HEK293 (cell line): ENCODE results near the gene KIAA1671.

Source experiments
- GLIS2 ChIP-seq: fragments of 450-650 bp; formaldehyde crosslinking; IDR thresholded peaks from 2 replicates; pipeline ENCODE4 v1.5.1; 2016; ENCODE audit warnings: missing biosample characterization, missing genetic modification characterization
- HOXA7 ChIP-seq: sonication (generic); formaldehyde crosslinking; IDR thresholded peaks from 2 replicates; pipeline ENCODE4 v1.8.1; 2022; ENCODE audit warnings: missing genetic modification reagents, borderline replicate concordance
- KLF1 ChIP-seq: fragments of 450-650 bp; formaldehyde crosslinking; IDR thresholded peaks from 2 replicates; pipeline ENCODE4 v1.5.1; 2016; ENCODE audit warnings: missing biosample characterization, missing genetic modification characterization
- PRDM1 ChIP-seq: fragments of 450-650 bp; formaldehyde crosslinking; IDR thresholded peaks from 2 replicates; pipeline ENCODE4; 2016; ENCODE audit warnings: missing biosample characterization, missing genetic modification characterization
- PRDM2 ChIP-seq: fragments of 450-650 bp; formaldehyde crosslinking; IDR thresholded peaks from 2 replicates; pipeline ENCODE4 v1.5.1; 2016; ENCODE audit warnings: missing biosample characterization, missing genetic modification characterization, borderline replicate concordance
- SP2 ChIP-seq: fragments of 450-650 bp; formaldehyde crosslinking; IDR thresholded peaks from 2 replicates; pipeline ENCODE4 v1.5.1; 2016; ENCODE audit warnings: missing biosample characterization, missing genetic modification characterization
- YY1 ChIP-seq: fragments of 450-650 bp; formaldehyde crosslinking; IDR thresholded peaks from 2 replicates; pipeline ENCODE4 v1.5.1; 2018; ENCODE audit warnings: missing biosample characterization, missing genetic modification characterization
- YY2 ChIP-seq: fragments of 450-650 bp; formaldehyde crosslinking; IDR thresholded peaks from 2 replicates; pipeline ENCODE4 v1.5.1; 2016; ENCODE audit warnings: missing biosample characterization, missing genetic modification characterization
- ZBTB44 ChIP-seq: fragments of 450-650 bp; IDR thresholded peaks from 2 replicates; pipeline ENCODE4 v1.5.1; 2018; ENCODE audit warnings: missing biosample characterization, mild to moderate bottlenecking, missing genetic modification characterization
- ZBTB49 ChIP-seq: fragments of 450-650 bp; formaldehyde crosslinking; IDR thresholded peaks from 2 replicates; pipeline ENCODE4 v1.5.1; 2016; ENCODE audit warnings: missing biosample characterization, missing genetic modification characterization, low read depth
- ZBTB7A ChIP-seq: fragments of 450-650 bp; formaldehyde crosslinking; IDR thresholded peaks from 2 replicates; pipeline ENCODE4 v1.5.1; 2016; ENCODE audit warnings: low read depth, missing biosample characterization, missing genetic modification characterization
- ZFP69B ChIP-seq: fragments of 450-650 bp; formaldehyde crosslinking; IDR thresholded peaks from 2 replicates; pipeline ENCODE4 v1.5.1; 2016; ENCODE audit warnings: missing biosample characterization, missing genetic modification characterization
- ZNF133 ChIP-seq: fragments of 450-650 bp; formaldehyde crosslinking; IDR thresholded peaks from 2 replicates; pipeline ENCODE4 v1.5.1; 2016; ENCODE audit warnings: missing biosample characterization, missing genetic modification characterization
- ZNF394 ChIP-seq: fragments of 450-650 bp; formaldehyde crosslinking; IDR thresholded peaks from 2 replicates; pipeline ENCODE4 v1.5.1; 2016; ENCODE audit warnings: missing biosample characterization, missing genetic modification characterization, mild to moderate bottlenecking, moderate library complexity, borderline replicate concordance
- ZNF513 ChIP-seq: fragments of 450-650 bp; IDR thresholded peaks from 2 replicates; pipeline ENCODE4 v1.5.1; 2018; ENCODE audit warnings: missing biosample characterization, missing genetic modification characterization
- ZNF692 ChIP-seq: fragments of 450-650 bp; formaldehyde crosslinking; IDR thresholded peaks from 2 replicates; pipeline ENCODE4 v1.5.1; 2016; ENCODE audit warnings: missing biosample characterization, missing genetic modification characterization
- ZNF704 ChIP-seq: fragments of 450-650 bp; formaldehyde crosslinking; IDR thresholded peaks from 2 replicates; pipeline ENCODE4 v1.5.1; 2016; ENCODE audit warnings: missing biosample characterization, missing genetic modification characterization
- ZNF707 ChIP-seq: fragments of 450-650 bp; formaldehyde crosslinking; IDR thresholded peaks from 2 replicates; pipeline ENCODE4 v1.5.1; 2016; ENCODE audit warnings: missing biosample characterization, missing genetic modification characterization
- ZNF747 ChIP-seq: fragments of 450-650 bp; formaldehyde crosslinking; IDR thresholded peaks from 2 replicates; pipeline ENCODE4 v1.5.1; 2016; ENCODE audit warnings: missing biosample characterization, missing genetic modification characterization
- ZNF777 ChIP-seq: fragments of 450-650 bp; formaldehyde crosslinking; IDR thresholded peaks from 2 replicates; pipeline ENCODE4 v1.5.1; 2017; ENCODE audit warnings: missing biosample characterization, missing genetic modification characterization, borderline replicate concordance
- ZXDB ChIP-seq: fragments of 450-650 bp; formaldehyde crosslinking; IDR thresholded peaks from 2 replicates; pipeline ENCODE4 v1.5.1; 2016; ENCODE audit warnings: missing biosample characterization, missing genetic modification characterization

The KIAA1671 gene

GRCh38 chr22:24953384-24954113 is 1.0 kb downstream of the KIAA1671 start (continued):
- TF ChIP-seq PRDM2 (no peak), HOXA7 (CRISPR knock-in tag) (no peak), YY2 (tag by site-specific recombination) (0 out of 2 replicates have a peak, but pooled peaks have one; percentile 52), ZNF704 (no peak), ZNF777 (tag by site-specific recombination) (0 out of 2 replicates have a peak, but pooled peaks have one; percentile 25), KLF1 (peak; percentile 86), PRDM1 (tag by site-specific recombination) (peak; percentile 86), ZNF692 (peak; percentile 50), ZNF394 (tag by site-specific recombination) (no peak), ZNF707 (tag by site-specific recombination) (no peak), ZBTB7A (no peak), GLIS2 (tag by site-specific recombination) (peak; percentile 10; the same call in 1 of the 2 replicates), ZFP69B (0 out of 2 replicates have a peak, but pooled peaks have one; percentile 25), ZBTB49 (tag by site-specific recombination) (no peak), ZNF133 (tag by site-specific recombination) (no peak), ZNF513 (no peak), YY1 (tag by site-specific recombination) (peak; percentile 63), SP2 (no peak), ZXDB (tag by site-specific recombination) (0 out of 2 replicates have a peak, but pooled peaks have one; percentile 12), ZBTB44 (no peak), ZNF747 (tag by site-specific recombination) (no peak)
